ENCODE measurements around the gene SIGLEC10.

GRCh38 chr19:51439021-51439465 is 21.6 kb upstream of the SIGLEC10 start:
- TF ChIP-seq, protein P1, sequence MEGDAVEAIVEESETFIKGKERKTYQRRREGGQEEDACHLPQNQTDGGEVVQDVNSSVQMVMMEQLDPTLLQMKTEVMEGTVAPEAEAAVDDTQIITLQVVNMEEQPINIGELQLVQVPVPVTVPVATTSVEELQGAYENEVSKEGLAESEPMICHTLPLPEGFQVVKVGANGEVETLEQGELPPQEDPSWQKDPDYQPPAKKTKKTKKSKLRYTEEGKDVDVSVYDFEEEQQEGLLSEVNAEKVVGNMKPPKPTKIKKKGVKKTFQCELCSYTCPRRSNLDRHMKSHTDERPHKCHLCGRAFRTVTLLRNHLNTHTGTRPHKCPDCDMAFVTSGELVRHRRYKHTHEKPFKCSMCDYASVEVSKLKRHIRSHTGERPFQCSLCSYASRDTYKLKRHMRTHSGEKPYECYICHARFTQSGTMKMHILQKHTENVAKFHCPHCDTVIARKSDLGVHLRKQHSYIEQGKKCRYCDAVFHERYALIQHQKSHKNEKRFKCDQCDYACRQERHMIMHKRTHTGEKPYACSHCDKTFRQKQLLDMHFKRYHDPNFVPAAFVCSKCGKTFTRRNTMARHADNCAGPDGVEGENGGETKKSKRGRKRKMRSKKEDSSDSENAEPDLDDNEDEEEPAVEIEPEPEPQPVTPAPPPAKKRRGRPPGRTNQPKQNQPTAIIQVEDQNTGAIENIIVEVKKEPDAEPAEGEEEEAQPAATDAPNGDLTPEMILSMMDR (IDR thresholded peaks at IDR 0.05; ENCODE audit: insufficient read depth, low read depth, low read length): no peak
- no peak for TF ChIP-seq EZH2 (IDR thresholded peaks at IDR 0.05; ENCODE audit: insufficient read depth, low read length)

All from astrocyte (in vitro differentiated cells and primary cell).